K562 (cell line): ENCODE data around the gene PM20D1. TPM values are rescaled to one million over a fixed set of nuclear protein-coding genes. Genes with fewer than 3 reads are reported as not detected.

ENCODE experiments used
- ARHGAP35 ChIP-seq: fragments of 450-650 bp; IDR thresholded peaks from 2 replicates; pipeline ENCODE4 v1.6.1; 2018; ENCODE audit not compliant: partially characterized antibody
- C11orf30 ChIP-seq: fragments of 450-650 bp; IDR thresholded peaks from 2 replicates; pipeline ENCODE4 v1.6.1; 2016; ENCODE audit warnings: low read depth, mild to moderate bottlenecking
- CSDE1 ChIP-seq, 2 experiments: fragments of 450-650 bp; IDR thresholded peaks; 2 replicates each; pipeline ENCODE4 v1.6.1; 2016; ENCODE audit warnings: mild to moderate bottlenecking in 1 of 2
- CUX1 ChIP-seq: fragments of 200-800 bp; sonication (Bioruptor generic); IDR thresholded peaks from 2 replicates; pipeline ENCODE4 v1.6.1; 2016; ENCODE audit warnings: missing genetic modification characterization, missing compliant biosample characterization
- CXXC5 ChIP-seq: fragments of 250-450 bp; sonication (Bioruptor Pico); IDR thresholded peaks from 2 replicates; pipeline ENCODE4 v1.8.0; 2022; ENCODE audit warnings: inconsistent platforms, mild to moderate bottlenecking, moderate library complexity
- GTF2A2 ChIP-seq: IDR thresholded peaks from 2 replicates; pipeline ENCODE4 v1.6.1; 2016; ENCODE audit warnings: mild to moderate bottlenecking, missing genetic modification characterization, missing compliant biosample characterization
- HLTF ChIP-seq: fragments of 450-650 bp; IDR thresholded peaks from 2 replicates; pipeline ENCODE4 v1.6.1; 2016
- MED1 ChIP-seq: sonication (generic); formaldehyde crosslinking; IDR thresholded peaks from 2 replicates; pipeline ENCODE4 v1.8.1; 2023; ENCODE audit warnings: missing genetic modification reagents, borderline replicate concordance
- NFXL1 ChIP-seq: fragments of 450-650 bp; formaldehyde crosslinking; IDR thresholded peaks from 2 replicates; pipeline ENCODE4 v1.4.0; 2021; ENCODE audit warnings: mild to moderate bottlenecking
- POLR3G ChIP-seq: IDR thresholded peaks from 2 replicates; pipeline ENCODE4 v1.6.1; 2011; ENCODE audit not compliant: insufficient read length, insufficient replicate concordance; ENCODE audit errors: extremely low read depth
- ZBTB1 ChIP-seq: sonication (generic); formaldehyde crosslinking; IDR thresholded peaks from 2 replicates; pipeline ENCODE4 v1.8.1; 2023; ENCODE audit warnings: missing genetic modification reagents, low read depth, mild to moderate bottlenecking, borderline replicate concordance
- ZNF165 ChIP-seq: fragments of 250-450 bp; sonication (Bioruptor Pico); IDR thresholded peaks from 2 replicates; pipeline ENCODE4 v1.4.0; 2020; ENCODE audit warnings: borderline replicate concordance
- ZNF324 ChIP-seq: fragments of 250-450 bp; sonication (Bioruptor Pico); IDR thresholded peaks from 2 replicates; pipeline ENCODE4 v1.4.0; 2020; ENCODE audit warnings: mild to moderate bottlenecking
- ZNF431 ChIP-seq: sonication (generic); formaldehyde crosslinking; IDR thresholded peaks from 2 replicates; pipeline ENCODE4 v1.8.0; 2022; ENCODE audit warnings: mild to moderate bottlenecking, missing genetic modification reagents
- ZNF644 ChIP-seq: fragments of 200-800 bp; sonication (Bioruptor generic); IDR thresholded peaks from 2 replicates; pipeline ENCODE4 v1.6.1; 2016; ENCODE audit warnings: low read depth, missing genetic modification characterization, missing compliant biosample characterization
- ZNF778 ChIP-seq: fragments of 450-650 bp; formaldehyde crosslinking; IDR thresholded peaks from 2 replicates; pipeline ENCODE4 v1.4.0; 2020; ENCODE audit warnings: mild to moderate bottlenecking, moderate library complexity
- polyA plus RNA-seq, 8 experiments: library from polyadenylated mRNA; depleted of rRNA in 4 of 8; stranded (reverse) in 5 of 8; unstranded in 3 of 8; fragments of >200 nt; fragmentation: Nextera tagmentation in 2 of 8; fragmentation: Illumina TruSeq in 1 of 8; extraction: Ambion mirVana in 2 of 8; extraction: Trizol in 1 of 8; gene quantifications; 2 replicates each; pipeline versions ENCODE4 v1.2.1 to v1.2.3, GENCODE V29; 2011 to 2014; ENCODE audit warnings: inconsistent platforms in 1 of 8, missing spikeins in 1 of 8
- total RNA-seq, 7 experiments: library from RNA; depleted of rRNA in 6 of 7; stranded (reverse); fragments of >200 nt in 6 of 7; fragmentation: Illumina TruSeq in 2 of 7; extraction: Trizol in 2 of 7; gene quantifications; 2 replicates each; pipeline versions ENCODE4 v1.2.1 to v1.2.3, GENCODE V29; 2011 to 2021; ENCODE audit warnings: low replicate concordance in 1 of 7
- TF ChIP-seq, protein P1 (sequence below): fragments of 250-450 bp; sonication (Bioruptor Pico); IDR thresholded peaks from 2 replicates; pipeline ENCODE4 v1.8.0; 2022; ENCODE audit warnings: inconsistent platforms, mild to moderate bottlenecking, moderate library complexity, borderline replicate concordance
- TF ChIP-seq, protein P2 (sequence below): fragments of 450-650 bp; IDR thresholded peaks from 2 replicates; pipeline ENCODE4 v1.6.1; 2016
- TF ChIP-seq, protein P3 (sequence below): fragments of 450-650 bp; IDR thresholded peaks from one replicate; pipeline ENCODE4 v1.6.1; 2018; ENCODE audit warnings: mild to moderate bottlenecking, moderate library complexity; ENCODE audit not compliant: partially characterized antibody
- TF ChIP-seq, protein P4 (sequence below): sonication (generic); formaldehyde crosslinking; IDR thresholded peaks from 2 replicates; pipeline ENCODE4 v1.8.0; 2022; ENCODE audit warnings: missing genetic modification reagents, mild to moderate bottlenecking, moderate library complexity, borderline replicate concordance

The PM20D1 gene
- total and polyA plus RNA-seq, 9 of the 15 experiments (the other 6 are each of a cell fraction or from before 2014, with no cell fraction given): not detected

DNA sequence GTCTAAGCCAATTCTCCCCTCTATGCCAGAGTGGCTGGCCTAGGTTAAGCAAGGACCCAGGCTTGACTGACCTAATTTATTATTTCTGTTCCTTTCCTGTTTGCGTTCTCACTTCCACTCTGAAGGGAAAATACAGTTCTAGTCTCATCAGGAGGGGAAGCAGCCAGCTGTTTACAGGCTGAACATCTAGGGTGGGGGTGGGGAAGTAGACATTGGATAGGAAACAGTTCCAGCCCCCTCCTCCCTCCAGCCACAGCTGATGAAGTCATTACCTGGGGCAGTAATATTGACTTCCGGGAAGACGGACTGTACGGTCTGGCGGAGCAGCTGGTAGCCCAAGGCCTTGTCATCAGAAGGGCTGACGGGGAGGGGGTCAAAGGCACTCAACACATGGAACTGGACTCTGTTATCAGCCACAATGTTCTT, 17.6 kb downstream of the PM20D1 start (continued):
- TF ChIP-seq ARHGAP35 (no peak), CUX1 (CRISPR knock-in tag) (no peak), HLTF (no peak), NFXL1 (CRISPR knock-in tag) (no peak), POLR3G (no peak), ZNF644 (tag) (no peak), ZBTB1 (CRISPR knock-in tag) (no peak), ZNF778 (no peak), ZNF324 (CRISPR knock-in tag) (no peak), CXXC5 (no peak), MED1 (CRISPR knock-in tag) (no peak), ZNF165 (no peak), GTF2A2 (tag) (no peak), CSDE1 (IDR thresholded peaks at IDR 0.05) (no peak), C11orf30 (no peak), ZNF431 (CRISPR knock-in tag) (no peak)
- TF ChIP-seq, protein P1, sequence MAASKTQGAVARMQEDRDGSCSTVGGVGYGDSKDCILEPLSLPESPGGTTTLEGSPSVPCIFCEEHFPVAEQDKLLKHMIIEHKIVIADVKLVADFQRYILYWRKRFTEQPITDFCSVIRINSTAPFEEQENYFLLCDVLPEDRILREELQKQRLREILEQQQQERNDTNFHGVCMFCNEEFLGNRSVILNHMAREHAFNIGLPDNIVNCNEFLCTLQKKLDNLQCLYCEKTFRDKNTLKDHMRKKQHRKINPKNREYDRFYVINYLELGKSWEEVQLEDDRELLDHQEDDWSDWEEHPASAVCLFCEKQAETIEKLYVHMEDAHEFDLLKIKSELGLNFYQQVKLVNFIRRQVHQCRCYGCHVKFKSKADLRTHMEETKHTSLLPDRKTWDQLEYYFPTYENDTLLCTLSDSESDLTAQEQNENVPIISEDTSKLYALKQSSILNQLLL (CRISPR knock-in tag): no peak
- TF ChIP-seq, protein P2, sequence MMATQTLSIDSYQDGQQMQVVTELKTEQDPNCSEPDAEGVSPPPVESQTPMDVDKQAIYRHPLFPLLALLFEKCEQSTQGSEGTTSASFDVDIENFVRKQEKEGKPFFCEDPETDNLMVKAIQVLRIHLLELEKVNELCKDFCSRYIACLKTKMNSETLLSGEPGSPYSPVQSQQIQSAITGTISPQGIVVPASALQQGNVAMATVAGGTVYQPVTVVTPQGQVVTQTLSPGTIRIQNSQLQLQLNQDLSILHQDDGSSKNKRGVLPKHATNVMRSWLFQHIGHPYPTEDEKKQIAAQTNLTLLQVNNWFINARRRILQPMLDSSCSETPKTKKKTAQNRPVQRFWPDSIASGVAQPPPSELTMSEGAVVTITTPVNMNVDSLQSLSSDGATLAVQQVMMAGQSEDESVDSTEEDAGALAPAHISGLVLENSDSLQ: no peak
- TF ChIP-seq, protein P3, sequence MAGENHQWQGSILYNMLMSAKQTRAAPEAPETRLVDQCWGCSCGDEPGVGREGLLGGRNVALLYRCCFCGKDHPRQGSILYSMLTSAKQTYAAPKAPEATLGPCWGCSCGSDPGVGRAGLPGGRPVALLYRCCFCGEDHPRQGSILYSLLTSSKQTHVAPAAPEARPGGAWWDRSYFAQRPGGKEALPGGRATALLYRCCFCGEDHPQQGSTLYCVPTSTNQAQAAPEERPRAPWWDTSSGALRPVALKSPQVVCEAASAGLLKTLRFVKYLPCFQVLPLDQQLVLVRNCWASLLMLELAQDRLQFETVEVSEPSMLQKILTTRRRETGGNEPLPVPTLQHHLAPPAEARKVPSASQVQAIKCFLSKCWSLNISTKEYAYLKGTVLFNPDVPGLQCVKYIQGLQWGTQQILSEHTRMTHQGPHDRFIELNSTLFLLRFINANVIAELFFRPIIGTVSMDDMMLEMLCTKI: no peak
- TF ChIP-seq, protein P4, sequence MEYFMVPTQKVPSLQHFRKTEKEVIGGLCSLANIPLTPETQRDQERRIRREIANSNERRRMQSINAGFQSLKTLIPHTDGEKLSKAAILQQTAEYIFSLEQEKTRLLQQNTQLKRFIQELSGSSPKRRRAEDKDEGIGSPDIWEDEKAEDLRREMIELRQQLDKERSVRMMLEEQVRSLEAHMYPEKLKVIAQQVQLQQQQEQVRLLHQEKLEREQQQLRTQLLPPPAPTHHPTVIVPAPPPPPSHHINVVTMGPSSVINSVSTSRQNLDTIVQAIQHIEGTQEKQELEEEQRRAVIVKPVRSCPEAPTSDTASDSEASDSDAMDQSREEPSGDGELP (CRISPR knock-in tag): peak; percentile 50; the same call in 1 of the 2 replicates
